ENCODE results near the gene COASY.

COASY gene

DNA sequence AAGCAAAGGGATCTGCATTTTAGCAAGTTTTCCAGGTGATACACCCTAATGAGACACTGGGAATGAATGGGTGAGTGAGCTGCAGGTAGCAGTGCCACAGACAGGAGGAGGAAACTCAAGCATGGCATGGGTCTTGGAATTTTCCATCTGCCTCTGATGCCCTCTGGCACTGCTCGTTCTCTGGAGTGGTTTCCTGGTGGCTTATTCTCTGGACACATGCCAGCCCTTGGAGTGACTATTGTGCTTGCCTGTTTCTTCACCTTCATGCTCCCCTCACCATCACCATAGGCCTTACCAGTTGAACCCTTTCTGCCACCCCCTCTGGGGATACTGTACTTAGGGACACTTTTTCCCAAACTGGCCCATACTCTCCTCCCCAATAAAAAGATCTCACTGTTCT is 1.6 kb downstream of the COASY start:
- no peak for DNase-seq (ENCODE audit: low read depth)
- H3K4me3 ChIP-seq (ENCODE audit: low read depth, low read length): peak overlapping the region; percentile 87
- TF ChIP-seq, protein P1, sequence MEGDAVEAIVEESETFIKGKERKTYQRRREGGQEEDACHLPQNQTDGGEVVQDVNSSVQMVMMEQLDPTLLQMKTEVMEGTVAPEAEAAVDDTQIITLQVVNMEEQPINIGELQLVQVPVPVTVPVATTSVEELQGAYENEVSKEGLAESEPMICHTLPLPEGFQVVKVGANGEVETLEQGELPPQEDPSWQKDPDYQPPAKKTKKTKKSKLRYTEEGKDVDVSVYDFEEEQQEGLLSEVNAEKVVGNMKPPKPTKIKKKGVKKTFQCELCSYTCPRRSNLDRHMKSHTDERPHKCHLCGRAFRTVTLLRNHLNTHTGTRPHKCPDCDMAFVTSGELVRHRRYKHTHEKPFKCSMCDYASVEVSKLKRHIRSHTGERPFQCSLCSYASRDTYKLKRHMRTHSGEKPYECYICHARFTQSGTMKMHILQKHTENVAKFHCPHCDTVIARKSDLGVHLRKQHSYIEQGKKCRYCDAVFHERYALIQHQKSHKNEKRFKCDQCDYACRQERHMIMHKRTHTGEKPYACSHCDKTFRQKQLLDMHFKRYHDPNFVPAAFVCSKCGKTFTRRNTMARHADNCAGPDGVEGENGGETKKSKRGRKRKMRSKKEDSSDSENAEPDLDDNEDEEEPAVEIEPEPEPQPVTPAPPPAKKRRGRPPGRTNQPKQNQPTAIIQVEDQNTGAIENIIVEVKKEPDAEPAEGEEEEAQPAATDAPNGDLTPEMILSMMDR (IDR thresholded peaks at IDR 0.05; ENCODE audit: insufficient read depth, low read depth, low read length, missing control alignments): no peak

DNA sequence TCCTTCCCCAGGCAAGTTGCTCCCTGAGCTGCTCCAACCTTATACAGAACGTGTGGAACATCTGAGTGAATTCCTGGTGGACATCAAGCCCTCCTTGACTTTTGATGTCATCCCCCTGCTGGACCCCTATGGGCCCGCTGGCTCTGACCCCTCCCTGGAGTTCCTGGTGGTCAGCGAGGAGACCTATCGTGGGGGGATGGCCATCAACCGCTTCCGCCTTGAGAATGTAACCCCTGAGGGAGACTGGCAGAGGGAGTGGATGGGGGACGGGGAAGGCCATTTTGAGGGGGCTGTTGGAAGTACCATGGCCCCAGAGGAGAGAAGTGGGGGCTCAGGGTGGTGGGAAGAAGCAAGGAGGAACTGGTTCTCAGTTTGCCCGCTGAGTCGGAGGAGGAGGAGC is 2.0 kb downstream of the COASY start:
- TF ChIP-seq, protein P1 (IDR thresholded peaks at IDR 0.05; ENCODE audit: insufficient read depth, low read depth, low read length, missing control alignments): no peak
- H3K4me3 ChIP-seq (ENCODE audit: low read depth, low read length): no peak overlapping the region; the same call in 1 of the 2 replicates
- DNase-seq (ENCODE audit: low read depth): no peak

DNA sequence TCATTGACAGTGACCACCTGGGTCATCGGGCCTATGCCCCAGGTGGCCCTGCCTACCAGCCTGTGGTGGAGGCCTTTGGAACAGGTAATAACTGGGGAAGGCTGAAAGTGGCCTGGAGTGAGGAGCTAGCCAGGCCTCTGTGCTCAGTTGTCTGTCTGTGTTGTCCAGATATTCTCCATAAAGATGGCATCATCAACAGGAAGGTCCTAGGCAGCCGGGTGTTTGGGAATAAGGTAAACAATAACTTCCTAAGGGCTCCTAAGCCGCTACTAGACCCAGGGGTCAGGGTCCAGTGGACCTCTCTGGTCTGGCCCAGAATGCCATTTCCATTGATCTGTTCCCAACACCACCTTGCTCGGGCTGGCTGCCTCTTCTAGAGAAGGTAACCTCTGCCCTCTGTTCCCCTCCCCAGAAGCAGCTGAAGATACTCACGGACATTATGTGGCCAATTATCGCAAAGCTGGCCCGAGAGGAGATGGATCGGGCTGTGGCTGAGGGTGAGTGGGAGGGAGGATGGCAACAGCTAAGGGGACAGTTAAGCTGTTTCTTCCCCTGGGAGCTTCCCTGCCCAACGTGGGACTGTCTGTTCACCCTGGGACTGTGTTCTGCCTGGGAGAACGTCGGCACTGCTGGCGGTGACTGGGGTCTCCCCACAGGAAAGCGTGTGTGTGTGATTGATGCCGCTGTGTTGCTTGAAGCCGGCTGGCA is 3.0 kb downstream of the COASY start:
- TF ChIP-seq, protein P1 (IDR thresholded peaks at IDR 0.05; ENCODE audit: insufficient read depth, low read depth, low read length, missing control alignments): no peak
- no peak overlapping the region for H3K4me3 ChIP-seq (ENCODE audit: low read depth, low read length)
- no peak for DNase-seq (ENCODE audit: low read depth)

DNA sequence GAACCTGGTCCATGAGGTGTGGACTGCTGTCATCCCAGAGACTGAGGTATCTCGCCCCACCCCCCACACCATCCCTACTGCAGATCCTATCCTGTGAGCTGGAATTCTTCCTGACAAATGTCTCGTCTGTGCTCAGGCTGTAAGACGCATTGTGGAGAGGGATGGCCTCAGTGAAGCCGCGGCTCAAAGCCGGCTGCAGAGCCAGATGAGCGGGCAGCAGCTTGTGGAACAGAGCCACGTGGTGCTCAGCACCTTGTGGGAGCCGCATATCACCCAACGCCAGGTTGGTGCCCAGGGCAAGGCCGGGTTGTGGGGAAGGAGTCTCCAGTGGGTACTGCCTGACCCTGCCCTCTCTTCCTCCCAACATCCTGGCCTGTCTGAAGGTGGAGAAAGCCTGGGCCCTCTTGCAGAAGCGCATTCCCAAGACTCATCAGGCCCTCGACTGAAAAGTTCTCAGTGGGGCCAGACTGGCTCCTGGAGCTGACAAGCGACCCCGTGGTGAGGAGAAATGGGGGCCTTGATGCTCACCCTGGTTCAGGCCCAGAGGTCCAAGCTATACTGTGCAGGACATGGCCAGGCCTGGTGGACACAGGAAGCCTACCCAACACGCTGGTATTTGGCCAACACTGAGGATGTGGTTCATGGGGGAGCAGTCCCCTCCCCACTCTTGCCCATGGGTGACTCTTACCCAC is 3.7 kb downstream of the COASY start:
- DNase-seq (ENCODE audit: low read depth): no peak
- no peak overlapping the region for H3K4me3 ChIP-seq (ENCODE audit: low read depth, low read length)
- TF ChIP-seq, protein P1 (IDR thresholded peaks at IDR 0.05; ENCODE audit: insufficient read depth, low read depth, low read length, missing control alignments): no peak

DNA sequence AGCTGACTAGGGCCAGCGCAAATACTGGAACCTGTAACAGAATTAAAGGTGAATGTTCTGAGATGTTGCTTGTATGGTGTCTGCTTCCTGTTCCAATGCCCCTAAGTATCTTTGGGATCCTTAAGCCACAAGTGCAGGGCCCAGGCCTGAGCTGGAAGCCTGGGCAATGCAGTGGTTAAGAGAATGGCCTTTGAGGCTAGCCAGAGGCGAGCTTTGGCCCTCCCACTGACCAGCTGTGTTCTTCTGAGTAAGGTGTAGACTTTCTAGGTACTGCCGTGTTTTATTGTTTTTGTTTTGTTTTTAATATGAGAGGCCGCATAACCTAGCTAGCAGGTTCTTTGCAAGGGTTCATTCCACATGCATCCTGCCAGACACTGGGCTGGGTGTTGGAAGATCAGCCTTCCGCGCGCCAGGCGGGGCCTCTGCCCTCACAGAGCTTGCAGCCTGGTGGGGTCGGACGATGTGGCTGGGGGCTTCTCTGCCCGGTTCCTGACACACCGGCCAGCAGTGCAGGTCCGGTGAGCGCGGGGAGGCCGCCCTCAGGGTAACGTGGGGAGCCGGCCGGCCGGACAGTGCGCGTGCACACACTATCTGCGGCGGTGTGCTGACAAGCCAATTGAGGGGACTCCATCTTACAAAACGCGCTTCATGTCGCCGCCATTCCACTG is 4.4 kb downstream of the COASY start:
- no peak for DNase-seq (ENCODE audit: low read depth)
- peak overlapping the region; percentile 87 for H3K4me3 ChIP-seq (ENCODE audit: low read depth, low read length)
- TF ChIP-seq, protein P1 (IDR thresholded peaks at IDR 0.05; ENCODE audit: insufficient read depth, low read depth, low read length, missing control alignments): no peak

DNA sequence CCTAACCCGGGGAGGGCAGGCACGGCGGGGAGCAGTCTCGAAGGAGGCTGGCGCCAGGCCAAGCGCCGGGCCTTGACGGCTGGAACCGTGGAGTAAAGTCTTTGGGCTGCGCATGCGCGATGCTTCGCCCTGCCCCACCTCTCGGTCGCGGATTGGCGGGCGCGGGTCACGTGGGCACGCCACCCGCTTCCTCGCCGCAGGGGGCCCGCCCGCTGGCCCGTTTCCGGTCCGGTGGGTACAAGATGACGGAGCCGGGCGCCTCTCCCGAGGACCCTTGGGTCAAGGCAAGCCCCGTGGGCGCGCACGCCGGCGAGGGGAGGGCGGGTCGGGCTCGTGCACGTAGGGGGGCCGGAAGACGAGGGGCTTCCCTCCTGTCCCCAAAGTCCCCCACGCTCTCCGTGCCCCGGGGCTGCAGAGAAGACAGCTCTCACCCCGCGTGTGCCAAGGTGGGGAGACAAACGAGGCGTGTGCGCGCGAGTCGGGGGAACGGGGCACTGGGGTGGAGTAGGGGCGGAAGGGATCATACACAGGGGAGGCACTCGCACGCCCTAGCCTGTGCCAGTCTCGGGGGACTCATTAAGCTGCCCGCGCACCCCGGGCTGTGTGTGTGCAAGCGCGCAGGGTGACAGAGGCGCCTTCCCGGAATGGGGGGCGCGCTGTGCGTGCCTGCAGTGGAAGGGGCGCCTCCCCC is 5.1 kb downstream of the COASY start, which contains the start of gene MLX:
Gene MLX (plus strand): TSS at position 218 of the 691 bp plus-strand sequence. CDS start 25 bp downstream, at position 243.
- H3K4me3 ChIP-seq (ENCODE audit: low read depth, low read length): peak within 1 kb of the TSS; percentile 87
- peak; percentile 96 for DNase-seq (ENCODE audit: low read depth)
- TF ChIP-seq, protein P1 (IDR thresholded peaks at IDR 0.05; ENCODE audit: insufficient read depth, low read depth, low read length, missing control alignments): peak; percentile 6

Measured in GM12865 (cell line).